ENCODE data around the gene PPDPF.
A peak's percentile ranks its signal among the peaks of the same experiment; 100 is the strongest.

Gene PPDPF

DNA sequence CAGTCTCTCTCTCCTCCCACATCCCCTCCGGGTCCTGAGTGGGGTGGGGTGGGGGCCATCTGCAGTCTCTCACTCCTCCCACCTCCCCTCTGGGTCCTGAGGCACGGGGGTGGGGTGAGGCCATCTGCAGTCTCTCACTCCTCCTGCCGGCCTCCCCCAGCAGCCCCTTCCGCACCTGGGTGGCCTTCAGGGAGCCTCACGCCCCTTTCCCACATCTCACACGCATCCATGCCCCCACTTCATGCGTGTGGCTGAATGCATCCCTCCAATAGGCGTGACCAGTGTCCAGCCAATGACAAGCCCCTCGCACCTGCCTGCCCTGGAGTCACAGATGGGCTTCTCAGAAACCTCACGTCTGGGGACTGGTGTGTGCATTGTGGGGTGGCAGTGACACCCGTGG is 28.0 kb downstream of the PPDPF start:
- no peak for DNase-seq
- Histone ChIP-seq H3K27me3 (no peaks in the 10 kb centered on the region), H3K4me1 (peaks cover 3% of the 10 kb centered on the region; the same call in 1 of the 2 replicates), H3K9me3 (no peaks in the 10 kb centered on the region), H3K36me3 (no peaks in the 10 kb centered on the region), H3K4me3 (ENCODE audit: low read depth, low read length) (no peak overlapping the region)
- TF ChIP-seq, protein P1, sequence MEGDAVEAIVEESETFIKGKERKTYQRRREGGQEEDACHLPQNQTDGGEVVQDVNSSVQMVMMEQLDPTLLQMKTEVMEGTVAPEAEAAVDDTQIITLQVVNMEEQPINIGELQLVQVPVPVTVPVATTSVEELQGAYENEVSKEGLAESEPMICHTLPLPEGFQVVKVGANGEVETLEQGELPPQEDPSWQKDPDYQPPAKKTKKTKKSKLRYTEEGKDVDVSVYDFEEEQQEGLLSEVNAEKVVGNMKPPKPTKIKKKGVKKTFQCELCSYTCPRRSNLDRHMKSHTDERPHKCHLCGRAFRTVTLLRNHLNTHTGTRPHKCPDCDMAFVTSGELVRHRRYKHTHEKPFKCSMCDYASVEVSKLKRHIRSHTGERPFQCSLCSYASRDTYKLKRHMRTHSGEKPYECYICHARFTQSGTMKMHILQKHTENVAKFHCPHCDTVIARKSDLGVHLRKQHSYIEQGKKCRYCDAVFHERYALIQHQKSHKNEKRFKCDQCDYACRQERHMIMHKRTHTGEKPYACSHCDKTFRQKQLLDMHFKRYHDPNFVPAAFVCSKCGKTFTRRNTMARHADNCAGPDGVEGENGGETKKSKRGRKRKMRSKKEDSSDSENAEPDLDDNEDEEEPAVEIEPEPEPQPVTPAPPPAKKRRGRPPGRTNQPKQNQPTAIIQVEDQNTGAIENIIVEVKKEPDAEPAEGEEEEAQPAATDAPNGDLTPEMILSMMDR (IDR thresholded peaks at IDR 0.05; ENCODE audit: low read depth, low read length), result no peak

GRCh38 chr20:63549019-63549418 is 28.5 kb downstream of the PPDPF start:
- Histone ChIP-seq H3K4me1 (peaks cover 3% of the 10 kb centered on the region; the same call in 1 of the 2 replicates), H3K27me3 (no peaks in the 10 kb centered on the region), H3K4me3 (ENCODE audit: low read depth, low read length) (no peak overlapping the region), H3K9me3 (no peaks in the 10 kb centered on the region), H3K36me3 (no peaks in the 10 kb centered on the region)
- DNase-seq, result no peak
- TF ChIP-seq, protein P1 (IDR thresholded peaks at IDR 0.05; ENCODE audit: low read depth, low read length), result no peak

GRCh38 chr20:63549679-63550282 is 29.2 kb downstream of the PPDPF start:
- H3K27me3 ChIP-seq, result no peaks in the 10 kb centered on the region
- H3K36me3 ChIP-seq, result no peaks in the 10 kb centered on the region
- TF ChIP-seq, protein P1 (IDR thresholded peaks at IDR 0.05; ENCODE audit: low read depth, low read length), result no peak
- H3K9me3 ChIP-seq, result no peaks in the 10 kb centered on the region
- no peak overlapping the region for H3K4me3 ChIP-seq (ENCODE audit: low read depth, low read length)
- peaks cover 9% of the 10 kb centered on the region; the same call in 1 of the 2 replicates for H3K4me1 ChIP-seq
- DNase-seq, result no peak

GRCh38 chr20:63551068-63551467 is 30.5 kb downstream of the PPDPF start:
- H3K27me3 ChIP-seq, result no peaks in the 10 kb centered on the region
- no peak overlapping the region for H3K4me3 ChIP-seq (ENCODE audit: low read depth, low read length)
- peak; percentile 60 for DNase-seq
- H3K9me3 ChIP-seq, result no peaks in the 10 kb centered on the region
- TF ChIP-seq, protein P1 (IDR thresholded peaks at IDR 0.05; ENCODE audit: low read depth, low read length), result no peak
- peaks cover 9% of the 10 kb centered on the region; the same call in 1 of the 2 replicates for H3K4me1 ChIP-seq
- H3K36me3 ChIP-seq, result no peaks in the 10 kb centered on the region

DNA sequence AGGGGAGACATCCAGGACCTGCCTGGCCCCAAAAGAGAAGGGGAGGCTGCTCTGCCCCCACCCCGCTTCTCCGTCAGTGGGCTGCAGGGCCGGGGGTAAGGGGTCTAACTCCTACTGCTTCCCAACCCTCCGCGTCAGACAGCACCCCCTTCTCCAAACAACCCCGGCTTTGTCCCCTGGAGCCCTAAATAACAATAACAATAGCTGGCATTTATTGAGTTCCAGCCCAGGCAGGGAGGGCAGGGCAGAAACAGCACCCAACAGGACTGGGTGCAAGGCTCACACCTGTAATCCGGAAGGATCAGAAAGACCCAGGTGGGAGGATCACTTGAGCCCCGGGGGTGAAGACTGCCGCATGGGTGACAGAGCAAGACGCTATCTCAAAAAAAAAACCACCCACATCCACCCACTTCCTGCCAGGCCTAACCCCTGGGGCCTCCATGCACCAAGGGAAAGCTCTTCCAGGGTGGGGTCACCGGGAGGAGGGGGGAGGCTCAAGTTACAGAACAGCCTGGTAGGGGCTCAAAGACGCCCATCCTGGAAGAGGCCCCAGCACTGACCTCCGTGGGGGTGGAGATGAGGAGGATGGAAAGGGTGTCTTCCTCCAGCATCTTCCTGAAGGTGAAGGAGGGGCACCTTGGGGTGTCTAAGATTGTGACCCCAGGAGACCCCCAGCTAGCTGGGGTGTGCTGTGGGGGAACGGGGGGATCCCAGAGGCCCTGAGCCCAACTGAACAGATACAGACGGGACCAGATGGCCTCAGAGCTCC is 32.1 kb downstream of the PPDPF start:
- no peak for DNase-seq
- no peaks in the 10 kb centered on the region for H3K9me3 ChIP-seq
- H3K36me3 ChIP-seq, result no peaks in the 10 kb centered on the region
- TF ChIP-seq, protein P1 (IDR thresholded peaks at IDR 0.05; ENCODE audit: low read depth, low read length), result no peak
- H3K4me3 ChIP-seq (ENCODE audit: low read depth, low read length), result no peak overlapping the region
- H3K27me3 ChIP-seq, result no peaks in the 10 kb centered on the region
- peaks cover 9% of the 10 kb centered on the region; the same call in 1 of the 2 replicates for H3K4me1 ChIP-seq
